OCI-LY3 (cell line): Measurements from ENCODE around the gene HOXC13.

Source experiments
- CTCF ChIP-seq: fragments of 200-600, 300-600 bp; sonication (generic); IDR thresholded peaks from 2 replicates; pipeline ENCODE4 v1.5.1; 2014; ENCODE audit warnings: antibody characterized with exemption, low read length, low read depth
- EZH2phosphoT487 ChIP-seq: fragments of 200-600 bp; shearing (Covaris generic); IDR thresholded peaks from 2 replicates; pipeline ENCODE4 v1.6.1; 2018; ENCODE audit warnings: antibody characterized with exemption, mixed run types, low read depth

GRCh38 chr12:53980104-53980801 lies 41.6 kb downstream of the HOXC13 start:
- no peak for TF ChIP-seq EZH2phosphoT487
- no peak for TF ChIP-seq CTCF
